ENCODE measurements around the gene TAS1R3. TPM values are rescaled to one million over a fixed set of nuclear protein-coding genes. Genes with fewer than 3 reads are reported as not detected.

Gene TAS1R3
- total RNA-seq, 2 experiments from 2014 or later, result 0.99 to 1.1 TPM

- DNase-seq (ENCODE audit: low spot score), result no peak
- intact Hi-C loops (cut with micrococcal nuclease; ENCODE audit: unreplicated experiment), result no loop called here
- ChIA-PET POLR2A (no interaction called here), CTCF (ENCODE audit: unreplicated experiment) (no interaction called here)
- H3K4me2 ChIP-seq (ENCODE audit: low read length), result no peak overlapping the region
- BruUV-seq (replicated peaks), result TSS peak; percentile 50
- no peaks in the 10 kb centered on the region for H3K9me3 ChIP-seq (ENCODE audit: low read length)
- H2AFZ ChIP-seq (ENCODE audit: low read length), result no peak overlapping the region
- H4K20me1 ChIP-seq (ENCODE audit: insufficient read depth, low read length), result peaks cover 5% of the 10 kb centered on the region; the same call in 1 of the 2 replicates
- H3K4me3 ChIP-seq (ENCODE audit: low read depth, low read length, poor library complexity, severe bottlenecking), result no peak overlapping the region
- no peaks in the 10 kb centered on the region for H3K9me2 ChIP-seq (ENCODE audit: insufficient read depth, low read length)
- H3K4me1 ChIP-seq (ENCODE audit: insufficient read depth, low read length, poor library complexity, severe bottlenecking), result peaks cover 18% of the 10 kb centered on the region
- peaks cover 66% of the 10 kb centered on the region for H3K36me3 ChIP-seq (ENCODE audit: insufficient read depth, low read length)
- no peak overlapping the region for H3K27ac ChIP-seq (ENCODE audit: low read depth, low read length, poor library complexity, severe bottlenecking)
- TF ChIP-seq, protein P1, sequence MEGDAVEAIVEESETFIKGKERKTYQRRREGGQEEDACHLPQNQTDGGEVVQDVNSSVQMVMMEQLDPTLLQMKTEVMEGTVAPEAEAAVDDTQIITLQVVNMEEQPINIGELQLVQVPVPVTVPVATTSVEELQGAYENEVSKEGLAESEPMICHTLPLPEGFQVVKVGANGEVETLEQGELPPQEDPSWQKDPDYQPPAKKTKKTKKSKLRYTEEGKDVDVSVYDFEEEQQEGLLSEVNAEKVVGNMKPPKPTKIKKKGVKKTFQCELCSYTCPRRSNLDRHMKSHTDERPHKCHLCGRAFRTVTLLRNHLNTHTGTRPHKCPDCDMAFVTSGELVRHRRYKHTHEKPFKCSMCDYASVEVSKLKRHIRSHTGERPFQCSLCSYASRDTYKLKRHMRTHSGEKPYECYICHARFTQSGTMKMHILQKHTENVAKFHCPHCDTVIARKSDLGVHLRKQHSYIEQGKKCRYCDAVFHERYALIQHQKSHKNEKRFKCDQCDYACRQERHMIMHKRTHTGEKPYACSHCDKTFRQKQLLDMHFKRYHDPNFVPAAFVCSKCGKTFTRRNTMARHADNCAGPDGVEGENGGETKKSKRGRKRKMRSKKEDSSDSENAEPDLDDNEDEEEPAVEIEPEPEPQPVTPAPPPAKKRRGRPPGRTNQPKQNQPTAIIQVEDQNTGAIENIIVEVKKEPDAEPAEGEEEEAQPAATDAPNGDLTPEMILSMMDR (conservative IDR thresholded peaks at IDR 0.05; ENCODE audit: low read length), result no peak
- H3K79me2 ChIP-seq (ENCODE audit: insufficient read depth, low read depth, low read length), result no peaks in the 10 kb centered on the region; the same call in 1 of the 2 replicates
Observed at GRCh38 chr1:1311107-1312104, 19.7 kb upstream of the TAS1R3 start.

DNA sequence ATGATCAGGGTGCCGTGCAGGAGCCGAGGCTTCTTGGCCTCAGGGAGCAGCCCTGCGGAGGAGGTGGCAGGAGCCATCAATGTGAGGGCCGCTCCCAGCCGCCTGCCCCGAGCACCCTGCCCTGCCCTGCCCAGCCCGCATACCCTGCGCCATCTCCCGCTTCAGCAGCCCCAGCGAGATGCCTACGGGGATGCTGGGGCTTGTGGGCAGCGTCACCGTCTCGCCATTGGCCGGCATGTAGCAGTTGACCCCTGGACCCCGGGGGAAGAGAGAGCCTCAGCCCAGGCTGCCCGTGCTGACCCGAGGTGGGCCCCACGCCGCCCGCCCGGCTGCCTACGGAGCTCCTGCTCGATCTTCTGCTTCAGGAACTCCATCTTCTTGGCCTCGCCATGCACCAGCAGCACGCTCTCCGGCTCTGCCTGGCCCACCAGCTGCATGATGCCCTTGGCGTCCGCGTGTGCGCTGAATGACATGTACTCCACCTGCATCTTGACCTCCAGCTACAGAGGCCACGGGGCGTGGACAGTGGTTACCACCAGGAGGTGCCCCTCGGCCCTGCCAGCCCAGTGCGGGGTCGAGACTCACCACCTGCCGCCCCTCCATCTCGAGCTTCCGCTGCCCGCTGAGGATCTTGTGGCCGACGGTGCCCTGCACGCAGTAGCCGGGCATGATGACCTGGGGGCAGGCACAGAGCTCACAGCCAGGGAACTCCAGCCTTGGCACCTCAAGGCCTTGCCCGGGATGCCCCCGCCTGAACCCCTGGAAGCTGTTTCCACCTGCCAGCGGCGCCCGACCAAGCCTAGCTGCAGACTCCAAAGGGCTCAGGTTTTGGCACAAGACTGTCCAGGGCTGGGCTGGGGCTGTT lies 18.4 kb upstream of the TAS1R3 start:
- BruUV-seq (replicated peaks), result no TSS peak
- peaks cover 5% of the 10 kb centered on the region; the same call in 1 of the 2 replicates for H4K20me1 ChIP-seq (ENCODE audit: insufficient read depth, low read length)
- TF ChIP-seq EZH2phosphoT487 (IDR thresholded peaks at IDR 0.05; ENCODE audit: borderline replicate concordance, low read depth, low read length), result no peak
- TF ChIP-seq, protein P1 (conservative IDR thresholded peaks at IDR 0.05; ENCODE audit: low read length), result no peak
- no peaks in the 10 kb centered on the region; the same call in 1 of the 2 replicates for H3K79me2 ChIP-seq (ENCODE audit: insufficient read depth, low read depth, low read length)
- H3K9me2 ChIP-seq (ENCODE audit: insufficient read depth, low read length), result no peaks in the 10 kb centered on the region
- intact Hi-C loops (cut with micrococcal nuclease; ENCODE audit: unreplicated experiment), result no loop called here
- no peak overlapping the region for H3K27ac ChIP-seq (ENCODE audit: low read depth, low read length, poor library complexity, severe bottlenecking)
- H3K9me3 ChIP-seq (ENCODE audit: low read length), result no peaks in the 10 kb centered on the region
- H3K4me2 ChIP-seq (ENCODE audit: low read length), result no peak overlapping the region
- no peak for DNase-seq (ENCODE audit: low spot score)
- ChIA-PET POLR2A (no interaction called here), CTCF (ENCODE audit: unreplicated experiment) (no interaction called here)
- no peak overlapping the region for H3K4me3 ChIP-seq (ENCODE audit: low read depth, low read length, poor library complexity, severe bottlenecking)
- no peak overlapping the region for H2AFZ ChIP-seq (ENCODE audit: low read length)
- peaks cover 76% of the 10 kb centered on the region for H3K36me3 ChIP-seq (ENCODE audit: insufficient read depth, low read length)
- H3K4me1 ChIP-seq (ENCODE audit: insufficient read depth, low read length, poor library complexity, severe bottlenecking), result peaks cover 10% of the 10 kb centered on the region

Measured in OCI-LY7 (cell line).